Activated CD8-positive, alpha-beta T cell treated with anti-CD3 and anti-CD28 coated beads, Interleukin-2, amount 10 ng/mL, durations not matched to agents 7 days and 5 days (primary cell): ENCODE results near the gene CLIP1. TPM values are rescaled to one million over a fixed set of nuclear protein-coding genes. Genes with fewer than 3 reads are reported as not detected.

Experiments used
- ATAC-seq: fragments of 150-1000 bp; cut with Tn5 transposase; one replicate; pipeline ENCODE4 v1.10.0; 2021; ENCODE audit warnings: moderate library complexity
- CTCF ChIA-PET: fragments of 350-600 bp; sonication (Branson Sonifier 250); formaldehyde crosslinking; loops from one replicate; lab custom pipeline; 2021; ENCODE audit warnings: antibody characterized with exemption; lab: Charles Lee
- POLR2A ChIA-PET: fragments of 350-600 bp; sonication (Branson Sonifier 250); formaldehyde crosslinking; loops from one replicate; lab custom pipeline; 2021; ENCODE audit warnings: antibody characterized with exemption; lab: Charles Lee
- DNase-seq: peaks from one replicate; pipeline ENCODE4 v3.0.0-alpha.2; 2020
- H3K27ac Mint-ChIP-seq: one replicate; pipeline ENCODE4 v1.8.0; 2021; ENCODE audit warnings: mild to moderate bottlenecking, mixed read lengths
- H3K27me3 Mint-ChIP-seq: one replicate; pipeline ENCODE4 v1.8.0; 2021; ENCODE audit warnings: low read depth, mixed read lengths
- H3K36me3 Mint-ChIP-seq: one replicate; pipeline ENCODE4 v1.8.0; 2021; ENCODE audit warnings: low read depth, mixed read lengths
- H3K4me1 Mint-ChIP-seq: one replicate; pipeline ENCODE4 v1.8.0; 2021; ENCODE audit warnings: low read depth, mixed read lengths
- H3K4me3 Mint-ChIP-seq: one replicate; pipeline ENCODE4 v1.8.0; 2021; ENCODE audit warnings: mild to moderate bottlenecking, mixed read lengths
- H3K9me3 Mint-ChIP-seq: one replicate; pipeline ENCODE4 v1.8.0; 2022; ENCODE audit warnings: mixed read lengths; ENCODE audit not compliant: insufficient read depth
- total RNA-seq, 2 experiments: library from RNA; stranded (reverse); gene quantifications; one replicate each; pipeline ENCODE4 v1.2.3, GENCODE V29; 2021

Gene CLIP1
- total RNA-seq, 2 experiments from 2014 or later = 61.4 to 63.2 TPM

GRCh38 chr12:122243965-122244364 lies 178.5 kb downstream of the CLIP1 start:
- no peak for DNase-seq
- H3K36me3 Mint-ChIP-seq = peaks cover 21% of the 10 kb centered on the region
- no peaks in the 10 kb centered on the region for H3K27me3 Mint-ChIP-seq
- H3K4me3 Mint-ChIP-seq = peak overlapping the region; percentile 63
- ChIA-PET CTCF (interaction anchor here (1.0 to 1.7 kb wide), 7 partner anchors 14 to 112 kb away, joined by 3 to 6 read pairs (median 4); partner anchors contain the start of gene VPS33A), POLR2A (interaction anchor here (2.1 kb wide), 1 partner anchor 17 kb away, joined by 22 read pairs; the partner anchor contains the start of gene DIABLO)
- peaks cover 19% of the 10 kb centered on the region for H3K4me1 Mint-ChIP-seq
- H3K27ac Mint-ChIP-seq = peak overlapping the region; percentile 84
- ATAC-seq = no peak
- no peaks in the 10 kb centered on the region for H3K9me3 Mint-ChIP-seq

- Mint-ChIP-seq H3K27ac (peak overlapping the region; percentile 8), H3K9me3 (no peaks in the 10 kb centered on the region), H3K4me1 (peaks cover under 1% of the 10 kb centered on the region), H3K4me3 (no peak overlapping the region), H3K36me3 (peaks cover 19% of the 10 kb centered on the region), H3K27me3 (no peaks in the 10 kb centered on the region)
- ATAC-seq (no peak), DNase-seq (no peak)
- POLR2A ChIA-PET = no interaction called here
- CTCF ChIA-PET = no interaction called here
Observed at GRCh38 chr12:122238861-122239260, 183.6 kb downstream of the CLIP1 start.

GRCh38 chr12:122235741-122236140 lies 186.7 kb downstream of the CLIP1 start:
- Mint-ChIP-seq H3K4me1 (no peaks in the 10 kb centered on the region), H3K27ac (no peak overlapping the region), H3K36me3 (peaks cover 24% of the 10 kb centered on the region), H3K4me3 (no peak overlapping the region), H3K9me3 (no peaks in the 10 kb centered on the region), H3K27me3 (no peaks in the 10 kb centered on the region)
- DNase-seq (no peak), ATAC-seq (no peak)
- ChIA-PET POLR2A (no interaction called here), CTCF (interaction anchor here (0.6 kb wide), 1 partner anchor 10 kb away, joined by 3 read pairs; the partner anchor contains the start of gene DIABLO)

GRCh38 chr12:122232691-122233090 lies 189.8 kb downstream of the CLIP1 start:
- ChIA-PET CTCF (no interaction called here), POLR2A (no interaction called here)
- H3K36me3 Mint-ChIP-seq = peaks cover 23% of the 10 kb centered on the region
- DNase-seq (no peak), ATAC-seq (no peak)
- no peaks in the 10 kb centered on the region for H3K9me3 Mint-ChIP-seq
- H3K4me3 Mint-ChIP-seq = no peak overlapping the region
- H3K4me1 Mint-ChIP-seq = peaks cover 7% of the 10 kb centered on the region
- H3K27ac Mint-ChIP-seq = no peak overlapping the region
- no peaks in the 10 kb centered on the region for H3K27me3 Mint-ChIP-seq

GRCh38 chr12:122230798-122231197 lies 191.7 kb downstream of the CLIP1 start:
- Mint-ChIP-seq H3K27me3 (no peaks in the 10 kb centered on the region), H3K4me3 (no peak overlapping the region), H3K9me3 (no peaks in the 10 kb centered on the region), H3K4me1 (peaks cover 19% of the 10 kb centered on the region), H3K27ac (no peak overlapping the region), H3K36me3 (peaks cover 23% of the 10 kb centered on the region)
- DNase-seq (no peak), ATAC-seq (no peak)
- POLR2A ChIA-PET = no interaction called here
- CTCF ChIA-PET = interaction anchor here (1.2 kb wide), 1 partner anchor 107 kb away, joined by 4 read pairs; no protein-coding TSS in a partner anchor

GRCh38 chr12:122228092-122228491 lies 194.4 kb downstream of the CLIP1 start:
- Mint-ChIP-seq H3K36me3 (peaks cover 25% of the 10 kb centered on the region), H3K4me1 (peaks cover 34% of the 10 kb centered on the region), H3K4me3 (peak overlapping the region; percentile 89), H3K27ac (peak overlapping the region; percentile 17), H3K27me3 (no peaks in the 10 kb centered on the region), H3K9me3 (no peaks in the 10 kb centered on the region)
- CTCF ChIA-PET = interaction anchor here (1.0 to 1.8 kb wide), 4 partner anchors 13 to 34 kb away, joined by 3 to 4 read pairs (median 4); no protein-coding TSS in a partner anchor
- ATAC-seq (no peak), DNase-seq (no peak)
- POLR2A ChIA-PET = interaction anchor here (3.1 kb wide), 1 partner anchor 16 kb away, joined by 22 read pairs; no protein-coding TSS in a partner anchor

GRCh38 chr12:122227341-122227740 lies 195.1 kb downstream of the CLIP1 start:
- peak; percentile 6 for ATAC-seq
- Mint-ChIP-seq H3K27ac (peak overlapping the region; percentile 81), H3K4me1 (peaks cover 37% of the 10 kb centered on the region), H3K27me3 (no peaks in the 10 kb centered on the region), H3K9me3 (no peaks in the 10 kb centered on the region), H3K4me3 (peak overlapping the region; percentile 89), H3K36me3 (peaks cover 29% of the 10 kb centered on the region)
- ChIA-PET POLR2A (interaction anchor here (3.1 kb wide), 1 partner anchor 17 kb away, joined by 22 read pairs; no protein-coding TSS in a partner anchor), CTCF (interaction anchor here (1.0 to 1.8 kb wide), 5 partner anchors 12 to 40 kb away, joined by 3 to 4 read pairs (median 3); no protein-coding TSS in a partner anchor)
- DNase-seq = peak; percentile 70

GRCh38 chr12:122226366-122227125 lies 195.9 kb downstream of the CLIP1 start:
- Mint-ChIP-seq H3K4me1 (peaks cover 41% of the 10 kb centered on the region), H3K27ac (peak overlapping the region; percentile 81), H3K36me3 (peaks cover 29% of the 10 kb centered on the region), H3K27me3 (no peaks in the 10 kb centered on the region), H3K9me3 (no peaks in the 10 kb centered on the region), H3K4me3 (peak overlapping the region; percentile 89)
- DNase-seq (no peak), ATAC-seq (peak; percentile 66)
- ChIA-PET CTCF (interaction anchor here (0.8 to 1.8 kb wide), 9 partner anchors 9 to 391 kb away, joined by 3 to 5 read pairs (median 4); no protein-coding TSS in a partner anchor), POLR2A (interaction anchor here (0.6 to 3.1 kb wide), 8 partner anchors 13 to 300 kb away, joined by 3 to 22 read pairs (median 3); partner anchors contain the start of genes KNTC1, RSRC2 and ZCCHC8)

GRCh38 chr12:122225683-122226365 lies 196.6 kb downstream of the CLIP1 start, which contains the start of gene DIABLO:
Gene DIABLO, minus strand, starts transcription at chr12:122226052. Its CDS starts 38 bp downstream, at chr12:122226014.
- Mint-ChIP-seq H3K4me1 (peaks cover 44% of the 10 kb centered on the region), H3K36me3 (peaks cover 33% of the 10 kb centered on the region), H3K27ac (peak within 1 kb of the TSS; percentile 92), H3K27me3 (no peaks in the 10 kb centered on the region), H3K4me3 (peak within 1 kb of the TSS; percentile 89), H3K9me3 (no peaks in the 10 kb centered on the region)
- peak; percentile 100 for DNase-seq
- ChIA-PET CTCF (interaction anchor here (0.8 to 1.2 kb wide), 6 partner anchors 9 to 390 kb away, joined by 3 to 5 read pairs (median 4); no protein-coding TSS in a partner anchor), POLR2A (interaction anchor here (0.6 to 3.1 kb wide), 9 partner anchors 12 to 301 kb away, joined by 3 to 22 read pairs (median 3); partner anchors contain the start of genes KNTC1, RSRC2 and ZCCHC8)
- ATAC-seq = peak; percentile 94
